Astrocyte of the cerebellum (primary cell): ENCODE measurements around the gene CYB5R4.
"Not testable (repeated sequence)": the region's sequence is repeated elsewhere in the genome, so short reads cannot be mapped to it uniquely, and the experiment has no call there.

Experiments
- DNase-seq: peaks from one replicate; pipeline ENCODE4 v3.0.0-alpha.2; 2011; ENCODE audit warnings: low read depth
- H3K4me3 ChIP-seq: 2 replicates; pipeline ENCODE4 v1.5.1; 2011; ENCODE audit warnings: mild to moderate bottlenecking, low read depth, low read length, moderate library complexity
- CTCF ChIP-seq: IDR thresholded peaks from 2 replicates; pipeline ENCODE4 v1.5.1; 2012; ENCODE audit warnings: low read length, low read depth, moderate library complexity, mild to moderate bottlenecking; ENCODE audit errors: missing control alignments
- in situ Hi-C: cut with HindIII; loops from 2 replicates; pipeline ENCODE4 v1.10.0; 2017; ENCODE audit warnings: low sequenced_read_pairs

CYB5R4 gene

GRCh38 chr6:83884523-83884922, 25.0 kb downstream of the CYB5R4 start:
- H3K4me3 ChIP-seq, result no peak overlapping the region
- TF ChIP-seq CTCF, result no peak
- peak; percentile 19 for DNase-seq
- in situ Hi-C loops, result no loop called here

- no peak for TF ChIP-seq CTCF
- DNase-seq, result no peak
- in situ Hi-C loops, result no loop called here
- no peak overlapping the region for H3K4me3 ChIP-seq
Measured at GRCh38 chr6:83885984-83886383, 26.5 kb downstream of the CYB5R4 start.

- DNase-seq, result no peak
- in situ Hi-C loops, result no loop called here
Measured at GRCh38 chr6:83889621-83890020, 30.1 kb downstream of the CYB5R4 start.

GRCh38 chr6:83890520-83890919, 31.0 kb downstream of the CYB5R4 start:
- in situ Hi-C loops, result no loop called here

More at GRCh38 chr6:83889621-83890020, 30.1 kb downstream of the CYB5R4 start:
- H3K4me3 ChIP-seq, result no peak overlapping the region
- no peak for TF ChIP-seq CTCF

GRCh38 chr6:83891586-83891985, 32.1 kb downstream of the CYB5R4 start:
- no peak for DNase-seq
- no peak overlapping the region for H3K4me3 ChIP-seq
- no peak for TF ChIP-seq CTCF
- in situ Hi-C loops, result no loop called here

More at GRCh38 chr6:83890520-83890919, 31.0 kb downstream of the CYB5R4 start:
- no peak for DNase-seq
- no peak for TF ChIP-seq CTCF
- H3K4me3 ChIP-seq, result no peak overlapping the region

GRCh38 chr6:83893024-83893423, 33.5 kb downstream of the CYB5R4 start:
- no peak for TF ChIP-seq CTCF
- H3K4me3 ChIP-seq, result no peak overlapping the region
- DNase-seq, result no peak
- in situ Hi-C loops, result no loop called here

- in situ Hi-C loops, DNase-seq, H3K4me3 ChIP-seq: not testable (repeated sequence)
Measured at GRCh38 chr6:83897094-83897493, 37.6 kb downstream of the CYB5R4 start.
